HG03342 (cell line): ENCODE measurements around the gene ARHGAP32.

Experiments
- ATAC-seq: cut with Tn5 transposase; IDR thresholded peaks from one replicate; pipeline ENCODE4 v1.9.1; 2021; ENCODE audit warnings: mild to moderate bottlenecking, moderate library complexity; ENCODE audit not compliant: unreplicated experiment

Gene ARHGAP32

GRCh38 chr11:129192150-129192549, at the start of gene ARHGAP32:
ARHGAP32 (minus strand) TSS chr11:129192325; CDS start chr11:129192198, 127 bp downstream.
- no peak for ATAC-seq

- no peak for ATAC-seq
Measured at GRCh38 chr11:129239207-129239606, 47.1 kb upstream of the ARHGAP32 start.

- ATAC-seq: no peak
Measured at GRCh38 chr11:129237880-129238638, 45.9 kb upstream of the ARHGAP32 start.

DNA sequence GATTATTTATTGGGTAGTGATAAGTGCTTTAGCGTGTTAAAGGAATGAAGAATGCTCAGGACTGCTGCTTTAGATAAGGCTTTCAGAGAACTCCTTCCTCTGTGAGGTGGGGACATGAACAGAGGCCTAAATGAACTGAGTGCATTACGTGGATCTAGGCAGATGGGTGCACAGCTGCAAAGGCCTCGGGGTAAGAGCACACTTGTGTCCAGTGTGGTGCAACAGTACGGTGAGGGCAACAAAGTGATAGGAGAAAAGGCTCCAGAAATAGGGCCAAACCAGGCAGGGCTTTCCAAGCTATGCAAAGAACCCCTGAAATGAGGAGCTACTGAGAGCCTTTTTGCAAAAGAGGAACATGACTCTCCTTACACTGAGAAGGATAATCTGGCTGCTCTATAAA, 45.3 kb upstream of the ARHGAP32 start:
- ATAC-seq: no peak

DNA sequence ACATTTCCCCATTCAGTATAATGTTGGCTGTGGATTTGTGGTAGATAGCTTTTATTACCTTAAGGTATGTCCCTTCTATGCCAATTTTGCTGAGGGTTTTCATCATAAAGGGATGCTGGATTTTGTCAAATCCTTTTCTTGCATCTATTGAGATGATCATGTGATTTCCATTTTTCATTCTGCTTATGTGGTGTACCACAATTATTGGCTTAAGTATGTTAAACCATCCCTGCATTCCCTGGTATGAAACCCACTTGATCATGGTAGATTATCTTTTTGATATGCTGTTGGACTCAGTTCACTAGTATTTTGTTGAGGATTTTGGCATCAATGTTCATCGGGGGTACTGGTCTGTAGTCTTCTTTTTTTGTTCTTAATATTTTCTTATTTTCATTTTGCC, 44.7 kb upstream of the ARHGAP32 start:
- ATAC-seq: no peak

DNA sequence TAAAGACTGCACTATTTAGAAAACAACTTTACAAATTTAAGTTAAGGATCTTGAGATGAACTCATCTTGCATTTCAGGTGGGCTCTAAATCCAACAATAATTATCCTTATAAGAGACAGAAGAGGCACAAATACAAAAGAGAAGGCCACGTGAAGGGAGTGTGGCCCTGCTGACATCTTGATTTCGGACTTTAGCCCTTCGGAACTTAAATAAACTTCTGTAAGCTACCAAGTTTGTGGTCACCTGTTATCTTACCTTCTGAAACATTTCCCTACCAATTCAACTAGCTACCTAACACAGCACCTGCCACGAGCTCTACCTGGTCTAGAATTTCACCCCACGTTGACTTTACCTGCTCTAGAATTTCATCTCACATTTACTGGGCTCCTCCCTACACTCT, 42.9 kb upstream of the ARHGAP32 start:
- no peak for ATAC-seq

DNA sequence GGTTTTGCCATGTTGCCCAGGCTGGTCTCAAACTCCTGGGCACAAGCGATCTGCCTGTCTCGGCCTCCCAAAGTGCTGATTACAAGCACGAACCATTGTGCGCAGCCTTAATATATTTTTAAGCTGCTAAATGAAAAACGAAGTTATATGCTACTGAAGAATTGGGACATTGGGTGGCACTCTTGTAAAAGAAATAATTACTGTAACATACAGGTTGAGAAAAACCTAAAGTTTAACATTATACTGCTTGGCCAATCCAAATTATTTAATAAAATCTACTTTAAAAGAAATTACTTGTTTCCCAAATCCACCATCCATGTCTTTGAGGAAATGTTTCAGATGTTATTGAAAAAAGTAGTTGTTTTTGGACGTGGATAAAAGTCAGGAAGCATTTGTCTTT, 37.9 kb upstream of the ARHGAP32 start:
- no peak for ATAC-seq

GRCh38 chr11:129226207-129226798, 34.2 kb upstream of the ARHGAP32 start:
- ATAC-seq: no peak

DNA sequence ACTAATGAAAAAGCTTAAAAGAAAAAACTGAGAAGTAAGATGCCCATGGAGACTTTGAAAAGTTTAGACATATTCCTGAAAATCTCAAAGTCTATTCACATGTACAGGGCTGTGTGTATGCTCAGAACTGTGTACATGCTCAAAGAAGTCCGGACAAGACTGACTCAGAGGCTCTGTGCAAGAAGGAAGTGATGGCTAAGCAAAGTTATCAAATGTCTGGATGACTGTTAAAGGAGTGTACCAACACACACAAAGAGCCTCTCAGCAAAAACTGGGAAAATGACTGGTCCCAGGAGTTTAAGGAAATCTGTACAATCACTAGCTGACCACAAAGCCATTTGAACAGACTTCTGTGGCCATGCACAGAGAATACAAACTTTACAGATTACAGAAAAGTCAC, 33.1 kb upstream of the ARHGAP32 start:
- no peak for ATAC-seq

GRCh38 chr11:129224538-129224937, 32.4 kb upstream of the ARHGAP32 start:
- ATAC-seq: no peak

- no peak for ATAC-seq
Measured at GRCh38 chr11:129223701-129224149, 31.6 kb upstream of the ARHGAP32 start.

- no peak for ATAC-seq
Measured at GRCh38 chr11:129223260-129223659, 31.1 kb upstream of the ARHGAP32 start.

DNA sequence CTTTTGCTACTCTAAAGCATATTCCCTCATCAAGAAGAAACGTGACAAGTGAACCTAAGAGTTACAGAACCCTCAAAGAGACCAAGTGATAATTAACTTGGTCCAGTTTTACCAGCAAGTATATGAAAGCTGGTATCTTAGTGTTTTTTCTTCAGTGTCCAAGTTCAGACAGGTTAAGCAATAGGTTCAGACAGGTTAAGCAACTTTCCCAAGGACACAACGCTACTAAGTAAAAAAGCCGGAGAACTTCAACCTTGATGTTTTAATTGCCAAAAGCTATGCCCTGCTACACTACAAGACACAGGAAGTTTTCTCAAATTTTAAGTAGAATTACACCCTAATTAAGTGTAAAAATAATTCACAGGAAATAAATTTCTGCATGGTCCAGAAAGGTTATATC, 30.0 kb upstream of the ARHGAP32 start:
- no peak for ATAC-seq

DNA sequence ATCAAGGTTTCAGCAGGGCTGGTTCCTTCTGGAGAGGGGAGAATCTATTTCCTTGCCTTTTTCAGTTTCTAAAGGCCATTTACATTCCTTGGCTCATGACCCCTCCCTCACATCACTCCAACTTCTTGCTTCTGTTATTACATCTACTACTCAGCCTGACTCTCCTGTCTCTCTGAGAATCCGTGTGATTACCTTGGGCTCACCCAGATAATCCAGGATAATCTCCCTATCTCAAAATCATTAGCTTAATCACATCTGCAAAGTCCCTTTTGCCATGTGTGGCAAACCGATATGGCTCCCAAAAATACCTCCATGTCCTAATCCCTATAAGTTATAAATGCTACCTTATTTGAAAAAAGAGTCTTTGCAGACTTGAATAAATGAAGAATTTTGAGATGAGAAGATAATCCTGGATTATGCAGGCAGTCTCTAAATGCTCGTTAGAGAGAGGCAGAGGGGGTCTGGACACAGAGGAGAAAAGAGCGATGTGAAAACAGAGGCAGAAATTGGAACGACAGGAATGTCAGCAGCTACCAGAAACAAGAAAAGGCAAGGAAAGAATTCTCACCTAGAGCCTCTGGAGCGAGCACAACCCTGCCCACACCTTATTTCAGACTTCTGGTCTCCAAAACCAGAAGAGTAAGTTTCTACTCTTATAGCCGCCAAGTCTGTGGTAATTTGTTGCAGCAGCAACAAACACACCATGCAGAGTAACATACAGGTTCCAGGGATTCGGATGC, 23.6 kb upstream of the ARHGAP32 start:
- no peak for ATAC-seq

DNA sequence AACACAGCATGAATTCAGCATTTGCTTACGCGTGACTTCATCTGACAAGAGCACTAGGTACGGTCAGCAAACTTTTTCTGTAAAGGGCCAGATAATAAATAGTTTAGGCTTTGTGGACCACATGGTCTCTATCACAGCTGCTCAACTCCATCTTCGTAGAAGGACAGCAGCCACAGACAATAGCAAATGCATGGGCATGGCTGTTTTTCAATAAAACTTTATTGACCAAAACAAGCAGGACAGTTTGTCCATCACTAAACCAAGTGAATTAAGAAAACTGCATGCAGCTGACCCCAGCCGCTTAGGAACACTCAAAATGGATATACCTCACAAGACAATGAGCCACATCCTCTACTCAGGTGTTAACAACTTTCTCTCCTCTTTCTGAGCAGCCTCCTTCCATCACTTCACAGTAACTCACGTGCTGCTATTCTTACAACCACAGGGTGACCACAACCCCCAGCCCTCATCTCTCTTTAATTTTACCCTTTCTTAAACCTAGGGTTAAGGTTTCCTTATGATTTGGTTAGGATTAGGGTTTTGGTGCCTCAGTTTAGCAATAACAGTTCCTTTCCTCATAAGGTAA, 22.7 kb upstream of the ARHGAP32 start:
- ATAC-seq: no peak

GRCh38 chr11:129213261-129213660, 21.1 kb upstream of the ARHGAP32 start:
- no peak for ATAC-seq

GRCh38 chr11:129211397-129211796, 19.3 kb upstream of the ARHGAP32 start:
- ATAC-seq: no peak

GRCh38 chr11:129210831-129211181, 18.7 kb upstream of the ARHGAP32 start:
- ATAC-seq: no peak

- no peak for ATAC-seq
Measured at GRCh38 chr11:129209891-129210830, 18.0 kb upstream of the ARHGAP32 start.

DNA sequence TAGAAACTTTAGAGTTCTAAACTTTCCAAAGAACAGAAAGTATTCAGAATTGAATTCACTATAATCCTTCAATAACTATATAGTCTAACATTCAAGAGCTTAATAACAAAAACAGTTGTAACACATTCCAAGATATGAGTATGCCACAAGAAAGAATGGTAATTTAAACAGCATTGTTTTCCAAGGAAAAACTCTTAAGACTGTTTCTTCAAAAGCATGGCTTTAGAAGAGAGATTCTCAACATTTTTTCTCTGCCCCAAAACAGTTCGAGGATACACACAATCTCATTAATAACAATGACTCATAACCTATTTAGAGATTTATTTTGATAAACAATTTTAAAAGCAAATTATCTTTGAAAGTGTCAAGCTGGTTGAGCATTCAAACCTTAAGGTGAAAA, 16.7 kb upstream of the ARHGAP32 start:
- no peak for ATAC-seq
